NCI-H128 (cell line): Measurements from ENCODE around the gene HMGCL.

ENCODE experiments used
- DNase-seq: peaks from one replicate; lab custom pipeline; 2025; ENCODE audit not compliant: unreplicated experiment; lab: John Stamatoyannopoulos, UW

Gene HMGCL

GRCh38 chr1:23779826-23780371, 45.3 kb downstream of the HMGCL start:
- DNase-seq: no peak

- DNase-seq: peak; percentile 81
Observed at GRCh38 chr1:23777979-23778814, 47.0 kb downstream of the HMGCL start, which contains the start of gene PITHD1. Gene PITHD1, plus strand, starts transcription at chr1:23778418. Its CDS starts 98 bp downstream, at chr1:23778516.

GRCh38 chr1:23776217-23776616, 49.0 kb downstream of the HMGCL start:
- no peak for DNase-seq

- DNase-seq: no peak
Observed at GRCh38 chr1:23774174-23774880, 50.9 kb downstream of the HMGCL start.

- no peak for DNase-seq
Observed at GRCh38 chr1:23772854-23773242, 52.4 kb downstream of the HMGCL start.

GRCh38 chr1:23772049-23772853, 53.0 kb downstream of the HMGCL start:
- DNase-seq: peak; percentile 77

GRCh38 chr1:23768733-23769132, 56.5 kb downstream of the HMGCL start:
- DNase-seq: no peak

- no peak for DNase-seq
Observed at GRCh38 chr1:23763041-23763577, 62.1 kb downstream of the HMGCL start.

GRCh38 chr1:23759277-23759676, 66.0 kb downstream of the HMGCL start:
- DNase-seq: no peak

GRCh38 chr1:23757812-23758211, 67.4 kb downstream of the HMGCL start:
- DNase-seq: no peak

- DNase-seq: no peak
Observed at GRCh38 chr1:23756676-23757075, 68.6 kb downstream of the HMGCL start.

- no peak for DNase-seq
Observed at GRCh38 chr1:23752909-23753308, 72.3 kb downstream of the HMGCL start.
